Transverse colon (tissue), 4 donors: ENCODE results near the gene ZNF638. TPM values are rescaled to one million over a fixed set of nuclear protein-coding genes. Genes with fewer than 3 reads are reported as not detected.
"Not testable (repeated sequence)": the region's sequence is repeated elsewhere in the genome, so short reads cannot be mapped to it uniquely, and the experiment has no call there.

Experiments
- DNase-seq: peaks from one replicate; pipeline ENCODE4 v3.0.0-alpha.2; 2019
- H3K27ac ChIP-seq, 4 donors: fragments of 200-600 bp; sonication (generic); 2 replicates each; pipeline ENCODE4 v1.5.1; 2016 to 2018; ENCODE audit warnings: inconsistent platforms in 4 of 4
- H3K27me3 ChIP-seq: fragments of 200-600 bp; sonication (generic); 2 replicates; pipeline ENCODE4 v1.5.1; 2017; ENCODE audit warnings: inconsistent platforms
- H3K36me3 ChIP-seq, 4 donors: fragments of 200-600 bp; sonication (generic); 2 replicates each; pipeline ENCODE4 v1.5.1; 2017 to 2019; ENCODE audit warnings: inconsistent platforms in 4 of 4
- H3K4me1 ChIP-seq, 4 donors: fragments of 200-600 bp; sonication (generic); 2 replicates each; pipeline ENCODE4 v1.5.1; 2017 to 2020; ENCODE audit warnings: inconsistent platforms in 4 of 4
- H3K4me3 ChIP-seq, 4 donors: fragments of 200-600 bp; sonication (generic); 1 replicate in 1 of 4; 2 replicates in 3 of 4; pipeline versions ENCODE4 v1.5.1 to v1.6.1; 2017 to 2019; ENCODE audit warnings: inconsistent platforms in 4 of 4
- H3K9me3 ChIP-seq, 2 donors: fragments of 200-600 bp; sonication (generic); 2 replicates each; pipeline ENCODE4 v1.5.1; 2017 to 2019; ENCODE audit warnings: inconsistent platforms in 2 of 2
- EP300 ChIP-seq: sonication (generic); formaldehyde crosslinking; IDR thresholded peaks from one replicate; pipeline ENCODE4 v1.6.1; 2017; ENCODE audit warnings: antibody characterized with exemption, low read depth
- POLR2A ChIP-seq: fragments of 450-650 bp; IDR thresholded peaks from one replicate; pipeline ENCODE4 v1.6.1; 2016; ENCODE audit warnings: antibody characterized with exemption, mild to moderate bottlenecking, moderate library complexity
- POLR2AphosphoS5 ChIP-seq, 3 donors: sonication (generic); formaldehyde crosslinking; IDR thresholded peaks; one replicate each; pipeline ENCODE4 v1.6.1; 2016; ENCODE audit warnings: antibody characterized with exemption in 3 of 3
- WGBS, 2 donors: methylation state at CpG; one replicate each; pipeline ENCODE4 v1.1.5; 2018; ENCODE audit warnings: low coverage in 1 of 2; 5-methylcytosine and 5-hydroxymethylcytosine counted together
- in situ Hi-C, 4 donors: fragments of 200-750 bp; cut with MboI; loops; one replicate each; pipeline versions ENCODE4 v1.15.0 to v1.15.1; 2017; ENCODE audit warnings: low sequenced_read_pairs in 3 of 4, low pct_ligation_motif_present in 1 of 4, low pct_unique_long_range_greater_than_20kb in 1 of 4
- intact Hi-C: fragments of 100-400 bp; cut with DNase I; formaldehyde crosslinking; loops from one replicate; pipeline ENCODE4 v1.15.1; 2023; ENCODE audit warnings: low total_unique reads
- total RNA-seq, 4 donors: library from RNA; depleted of rRNA; stranded (reverse); fragments of >200 nt; gene quantifications; one replicate each; pipeline ENCODE4 v1.1.0, GENCODE V29; 2016
- TF ChIP-seq, protein P1 (sequence below), 5 experiments: fragments of 200-600 bp in 3 of 5; fragments of 450-650 bp in 2 of 5; sonication (generic) in 3 of 5; IDR thresholded peaks; 1 replicate in 2 of 5; 2 replicates in 3 of 5; pipeline ENCODE4 v1.5.1; 2016 to 2017; ENCODE audit warnings: antibody characterized with exemption in 5 of 5, inconsistent platforms in 3 of 5, mild to moderate bottlenecking in 2 of 5, moderate library complexity in 1 of 5

ZNF638 gene
- total RNA-seq, 4 donors from 2014 or later, result 99.9 to 181 (median 142) TPM

DNA sequence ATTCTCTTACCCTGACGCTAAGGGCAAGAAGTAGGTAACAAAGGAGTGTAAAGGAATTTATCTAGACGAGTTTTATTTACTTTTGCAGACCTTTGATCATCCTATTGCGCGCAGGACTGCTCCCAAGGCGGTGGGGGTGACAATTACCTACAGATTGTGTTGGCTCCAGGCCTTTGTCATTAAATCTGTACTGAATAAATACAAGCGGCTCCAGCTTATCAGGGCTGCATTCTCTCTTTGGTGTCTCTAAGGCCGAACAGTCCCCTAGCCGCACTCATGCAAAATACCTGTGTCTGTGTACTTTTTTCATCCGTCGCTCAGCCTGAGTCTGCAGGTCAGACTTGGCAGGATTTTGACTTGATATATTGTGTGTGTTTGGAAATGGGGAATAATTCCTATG, 63.9 kb downstream of the ZNF638 start:
- TF ChIP-seq, protein P1, sequence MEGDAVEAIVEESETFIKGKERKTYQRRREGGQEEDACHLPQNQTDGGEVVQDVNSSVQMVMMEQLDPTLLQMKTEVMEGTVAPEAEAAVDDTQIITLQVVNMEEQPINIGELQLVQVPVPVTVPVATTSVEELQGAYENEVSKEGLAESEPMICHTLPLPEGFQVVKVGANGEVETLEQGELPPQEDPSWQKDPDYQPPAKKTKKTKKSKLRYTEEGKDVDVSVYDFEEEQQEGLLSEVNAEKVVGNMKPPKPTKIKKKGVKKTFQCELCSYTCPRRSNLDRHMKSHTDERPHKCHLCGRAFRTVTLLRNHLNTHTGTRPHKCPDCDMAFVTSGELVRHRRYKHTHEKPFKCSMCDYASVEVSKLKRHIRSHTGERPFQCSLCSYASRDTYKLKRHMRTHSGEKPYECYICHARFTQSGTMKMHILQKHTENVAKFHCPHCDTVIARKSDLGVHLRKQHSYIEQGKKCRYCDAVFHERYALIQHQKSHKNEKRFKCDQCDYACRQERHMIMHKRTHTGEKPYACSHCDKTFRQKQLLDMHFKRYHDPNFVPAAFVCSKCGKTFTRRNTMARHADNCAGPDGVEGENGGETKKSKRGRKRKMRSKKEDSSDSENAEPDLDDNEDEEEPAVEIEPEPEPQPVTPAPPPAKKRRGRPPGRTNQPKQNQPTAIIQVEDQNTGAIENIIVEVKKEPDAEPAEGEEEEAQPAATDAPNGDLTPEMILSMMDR (IDR thresholded peaks at IDR 0.05), result no peak
- TF ChIP-seq EP300 (no peak), POLR2AphosphoS5 (IDR thresholded peaks at IDR 0.05) (no peak), POLR2A (no peak)
- in situ Hi-C loops (no loop called here), intact Hi-C loops (no loop called here)
- WGBS, 2 donors, result 74 to 92% methylated on average over 2 to 10 of the region's 10 CpGs
- no peaks in the 10 kb centered on the region for H3K9me3 ChIP-seq
- no peaks in the 10 kb centered on the region for H3K27me3 ChIP-seq
- peaks cover 0 to 43% (median 9%) of the 10 kb centered on the region in 4 donors for H3K36me3 ChIP-seq
- DNase-seq, result no peak
- H3K4me1 ChIP-seq, result no peaks in the 10 kb centered on the region
- H3K27ac ChIP-seq, result no peak overlapping the region
- no peak overlapping the region for H3K4me3 ChIP-seq

DNA sequence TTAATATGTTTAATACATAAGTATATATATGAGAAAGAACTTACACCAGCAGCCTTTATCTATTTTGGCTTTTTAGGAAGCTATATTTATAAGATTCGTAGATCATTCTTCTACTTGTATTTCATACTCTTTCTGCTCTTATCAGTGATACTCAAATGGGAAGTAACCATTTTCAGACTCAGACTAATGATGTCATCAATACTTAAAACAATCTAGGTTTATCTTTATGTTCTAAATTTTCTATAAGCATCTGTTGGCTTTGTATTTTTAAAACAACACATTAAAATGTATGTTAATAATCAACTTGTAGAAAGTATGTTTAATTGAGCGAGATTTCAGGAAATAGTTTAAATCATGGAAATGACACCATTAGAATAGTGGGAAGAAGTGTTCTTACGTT, 70.8 kb downstream of the ZNF638 start:
- H3K27ac ChIP-seq, result no peak overlapping the region
- H3K27me3 ChIP-seq, result no peaks in the 10 kb centered on the region
- intact Hi-C loops (no loop called here), in situ Hi-C loops (no loop called here)
- no peaks in the 10 kb centered on the region for H3K9me3 ChIP-seq
- no peak for DNase-seq
- no peak for TF ChIP-seq POLR2A
- TF ChIP-seq, protein P1 (IDR thresholded peaks at IDR 0.05), result no peak
- TF ChIP-seq POLR2AphosphoS5 (IDR thresholded peaks at IDR 0.05), result no peak
- no peak for TF ChIP-seq EP300
- H3K4me1 ChIP-seq, result no peaks in the 10 kb centered on the region
- peaks cover 0 to 77% (median 23%) of the 10 kb centered on the region in 4 donors for H3K36me3 ChIP-seq
- WGBS, 2 donors, result 93 to 97% methylated on average over 3 of the region's 3 CpGs
- no peak overlapping the region for H3K4me3 ChIP-seq

DNA sequence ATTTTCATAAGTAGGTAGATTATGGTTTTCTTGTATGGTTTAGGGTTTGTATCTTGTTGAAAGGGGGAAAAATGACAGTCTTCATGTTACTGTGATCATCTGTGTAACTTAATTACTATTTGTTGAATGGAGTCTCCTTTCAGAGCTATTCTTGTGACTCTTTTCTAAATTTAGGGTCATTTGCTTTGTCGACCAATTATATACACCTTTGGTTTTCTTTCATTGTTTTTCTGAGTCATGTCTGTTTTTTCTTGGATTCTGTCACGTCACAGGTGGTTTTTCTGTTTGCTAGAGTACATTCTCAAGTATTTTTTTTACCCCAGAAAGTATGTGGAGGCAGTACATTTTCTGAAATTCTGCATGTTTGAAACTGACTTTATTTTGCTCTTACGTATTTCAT, 78.0 kb downstream of the ZNF638 start:
- WGBS, 2 donors, result 75 to 89% methylated on average over 3 of the region's 3 CpGs
- TF ChIP-seq POLR2A, result no peak
- H3K27ac ChIP-seq, result no peak overlapping the region
- no peak overlapping the region for H3K4me3 ChIP-seq
- peaks cover 0 to 42% (median 21%) of the 10 kb centered on the region in 4 donors for H3K36me3 ChIP-seq
- H3K4me1 ChIP-seq, result no peaks in the 10 kb centered on the region
- intact Hi-C loops, result no loop called here
- no peaks in the 10 kb centered on the region for H3K9me3 ChIP-seq
- no peak for DNase-seq
- in situ Hi-C loops, result no loop called here
- no peaks in the 10 kb centered on the region for H3K27me3 ChIP-seq

DNA sequence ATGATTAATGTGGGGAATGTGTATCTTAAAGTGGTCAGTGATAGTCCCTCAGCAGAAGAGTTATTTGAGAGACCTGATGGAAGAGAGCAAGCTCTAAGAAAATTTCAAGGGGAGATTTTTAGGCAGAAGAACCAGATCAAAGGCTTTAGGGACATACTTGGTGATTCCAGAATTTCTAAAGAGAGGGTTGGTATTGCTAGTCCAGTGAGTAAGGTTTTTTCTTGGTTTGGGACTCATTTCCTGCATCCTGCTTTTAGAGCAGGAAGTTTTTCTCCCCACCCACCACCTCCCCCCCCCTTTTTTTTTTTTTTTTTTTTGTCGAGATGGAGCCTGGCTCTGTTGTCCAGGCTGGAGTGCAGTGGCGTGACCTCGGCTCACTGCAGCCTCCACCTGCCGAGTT, 79.1 kb downstream of the ZNF638 start:
- in situ Hi-C loops, result no loop called here
- intact Hi-C loops, result no loop called here
- Histone ChIP-seq H3K4me3 (no peak overlapping the region), H3K4me1 (no peaks in the 10 kb centered on the region), H3K36me3 (peaks cover 0 to 34% (median 15%) of the 10 kb centered on the region in 4 donors), H3K9me3 (no peaks in the 10 kb centered on the region), H3K27ac (no peak overlapping the region), H3K27me3 (no peaks in the 10 kb centered on the region)
- 96% methylated on average over 4 of the region's 4 CpGs; no CpG with 5 or more reads in 1 of the 2 donors for WGBS, 2 donors
- DNase-seq, result no peak
- TF ChIP-seq, protein P1 (IDR thresholded peaks at IDR 0.05), result no peak
- TF ChIP-seq EP300 (no peak), POLR2AphosphoS5 (IDR thresholded peaks at IDR 0.05) (no peak), POLR2A (no peak)

DNA sequence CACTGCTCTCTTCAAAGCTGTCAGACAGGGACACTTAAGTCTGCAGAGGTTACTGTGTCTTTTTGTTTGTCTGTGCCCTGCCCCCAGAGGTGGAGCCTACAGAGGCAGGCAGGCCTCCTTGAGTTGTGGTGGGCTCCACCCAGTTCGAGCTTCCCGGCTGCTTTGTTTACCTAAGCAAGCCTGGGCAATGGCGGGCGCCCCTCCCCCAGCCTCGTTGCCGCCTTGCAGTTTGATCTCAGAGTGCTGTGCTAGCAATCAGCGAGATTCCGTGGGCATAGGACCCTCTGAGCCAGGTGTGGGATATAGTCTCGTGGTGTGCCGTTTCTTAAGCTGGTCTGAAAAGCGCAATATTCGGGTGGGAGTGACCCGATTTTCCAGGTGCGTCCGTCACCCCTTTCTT, 85.3 kb downstream of the ZNF638 start:
- H3K27me3 ChIP-seq, H3K36me3 ChIP-seq, H3K9me3 ChIP-seq, in situ Hi-C loops, intact Hi-C loops: not testable (repeated sequence)
- DNase-seq, result peak; percentile 24
- Histone ChIP-seq H3K4me1 (peaks cover 0 to 17% (median 8%) of the 10 kb centered on the region in 4 donors), H3K4me3 (peak overlapping the region in 1 of 4 donors; percentile 45), H3K27ac (peak overlapping the region; percentile 36 to 79 (median 68))
- WGBS, 2 donors, result no CpG with 5 or more reads among the region's 15 CpGs
